KBM-7 (cell line): ENCODE data around the gene TAL1.
"Not testable (repeated sequence)": the region's sequence is repeated elsewhere in the genome, so short reads cannot be mapped to it uniquely, and the experiment has no call there.

ENCODE experiments used
- DNase-seq: peaks from one replicate; pipeline ENCODE4 v3.0.0-alpha.2; 2015
- in situ Hi-C: fragments of 300-500 bp; cut with MboI; formaldehyde crosslinking; loops from 2 replicates; pipeline ENCODE4 v1.14.3; 2020; ENCODE audit warnings: low sequenced_read_pairs, low pct_unique_long_range_greater_than_20kb, mixed read lengths

Gene TAL1

DNA sequence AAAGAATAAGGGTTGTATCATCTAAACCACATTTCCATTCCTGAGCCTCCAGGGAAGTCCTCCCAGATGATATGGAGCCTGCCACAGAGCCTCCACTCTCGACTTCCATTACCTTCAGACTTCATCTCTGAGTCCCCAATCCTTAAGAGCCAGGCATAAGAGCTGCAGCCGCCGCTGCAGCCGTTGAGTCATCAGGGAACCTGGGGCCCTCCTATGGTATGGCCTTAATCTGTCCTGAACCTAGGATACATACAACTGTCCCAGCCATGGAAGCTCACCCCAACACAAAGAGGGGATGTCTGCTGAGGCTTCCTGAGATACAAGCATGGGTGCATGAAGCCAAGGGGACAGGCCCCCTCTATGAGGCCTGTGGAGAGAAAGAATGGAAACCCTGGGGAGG is 16.3 kb downstream of the TAL1 start:
- in situ Hi-C loops, result no loop called here
- DNase-seq, result no peak

DNA sequence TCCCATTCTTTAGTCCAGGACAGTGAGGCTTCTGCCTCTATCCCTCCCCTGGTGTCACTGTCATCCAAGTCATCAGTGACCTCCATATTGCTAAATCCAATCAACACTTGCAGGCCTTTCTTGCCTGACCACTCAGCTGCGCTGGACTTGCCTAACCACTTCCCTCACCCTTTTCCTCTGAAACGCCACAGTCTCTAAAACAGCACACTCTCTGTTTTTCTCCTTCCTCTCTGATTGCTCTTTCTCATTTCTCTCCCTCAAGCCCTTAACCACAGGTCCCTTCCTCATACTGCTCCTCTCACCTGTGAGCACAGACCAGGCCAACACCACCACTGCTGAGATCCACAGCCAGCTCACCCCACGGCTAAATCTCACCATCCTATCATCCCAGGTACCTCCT is 17.5 kb downstream of the TAL1 start:
- in situ Hi-C loops, result no loop called here
- no peak for DNase-seq

DNA sequence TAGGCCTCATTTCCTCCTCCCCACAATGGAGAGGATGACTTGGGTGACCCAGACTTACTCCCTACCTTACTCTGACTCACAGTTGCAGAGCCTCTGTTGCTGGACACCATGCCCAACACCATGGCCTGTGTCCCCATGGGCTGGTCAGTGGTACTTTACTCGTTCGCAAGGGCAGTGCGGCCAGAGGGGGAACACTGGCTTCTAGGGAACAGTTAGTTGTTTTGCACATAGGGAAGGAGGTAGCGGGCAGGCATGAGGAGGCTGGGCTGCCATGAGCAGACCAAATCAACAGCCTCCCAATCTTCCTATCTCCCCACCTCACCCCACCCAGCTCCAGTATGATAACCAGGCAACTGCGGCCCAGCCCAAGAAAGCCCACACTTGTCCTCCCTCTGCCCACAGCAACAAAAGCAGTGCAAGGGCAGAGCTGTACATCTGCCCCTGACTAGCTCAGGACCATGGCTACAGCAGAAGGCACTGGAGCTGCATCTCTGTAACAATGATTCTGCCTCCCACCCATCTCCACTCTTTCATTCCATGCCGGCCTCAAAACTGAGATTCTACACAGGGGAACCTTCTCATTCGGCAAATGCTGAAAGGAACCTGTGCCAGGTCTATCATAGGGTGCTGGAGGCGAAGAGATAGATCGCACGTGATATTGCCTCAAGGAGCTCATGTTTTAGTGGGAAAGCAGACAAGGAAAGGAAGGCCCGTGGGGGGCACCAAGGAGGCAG is 18.6 kb downstream of the TAL1 start:
- in situ Hi-C loops, result no loop called here

DNA sequence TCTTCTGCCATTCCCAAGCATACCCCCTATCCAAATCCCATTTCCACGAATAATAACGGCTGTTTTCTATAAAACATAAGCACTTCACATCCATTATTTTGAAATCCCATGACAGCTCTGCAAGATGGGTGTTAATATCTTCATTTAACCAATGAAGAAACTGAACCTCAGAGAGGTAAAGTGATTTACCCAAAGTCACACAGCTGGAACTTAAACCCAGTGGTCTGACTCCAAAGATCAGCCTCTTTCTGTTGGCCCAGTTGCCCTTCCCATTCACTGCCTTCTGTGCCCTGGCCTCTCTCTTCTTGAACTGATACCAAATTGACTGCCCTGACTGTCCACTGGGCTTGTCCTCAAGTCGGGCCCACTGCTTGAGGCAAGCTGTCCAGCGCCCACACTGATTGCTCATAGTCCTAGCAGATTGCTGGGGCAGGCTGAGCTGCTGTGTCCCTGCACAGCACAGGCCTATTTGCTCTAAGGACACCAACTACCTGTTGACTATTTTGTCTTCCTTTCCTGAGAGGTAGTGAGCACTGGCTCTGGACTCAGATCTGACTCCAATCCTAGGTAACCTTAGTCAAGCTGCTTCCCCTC is 19.3 kb downstream of the TAL1 start:
- DNase-seq, result no peak
- in situ Hi-C loops, result no loop called here

More for the DNA sequence above, 18.6 kb downstream of the TAL1 start:
- no peak for DNase-seq

DNA sequence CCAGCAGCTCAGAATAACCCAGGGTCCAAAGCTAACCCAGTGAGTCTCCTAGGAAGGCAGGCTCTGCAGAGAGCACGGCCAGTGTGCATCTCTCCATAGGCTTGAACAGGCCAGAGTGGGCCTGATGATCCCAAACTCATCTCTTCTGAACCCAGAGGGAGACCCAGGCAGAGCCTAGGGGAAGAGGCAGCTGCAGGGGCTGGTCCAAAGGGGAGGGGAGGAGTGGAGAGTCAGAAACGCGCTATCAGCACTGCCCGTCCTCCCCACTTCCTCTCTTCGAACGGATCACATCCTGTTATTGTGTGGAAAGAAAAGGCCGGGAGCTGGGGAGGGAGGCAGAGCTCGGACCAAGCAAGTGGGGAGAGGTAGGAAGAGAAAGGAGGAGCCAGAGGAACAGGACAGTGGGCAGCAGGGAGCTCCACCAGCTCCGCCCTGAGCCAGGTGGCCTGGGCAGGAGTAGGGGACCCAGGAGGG is 20.2 kb downstream of the TAL1 start:
- in situ Hi-C loops, result no loop called here
- peak; percentile 87 for DNase-seq

DNA sequence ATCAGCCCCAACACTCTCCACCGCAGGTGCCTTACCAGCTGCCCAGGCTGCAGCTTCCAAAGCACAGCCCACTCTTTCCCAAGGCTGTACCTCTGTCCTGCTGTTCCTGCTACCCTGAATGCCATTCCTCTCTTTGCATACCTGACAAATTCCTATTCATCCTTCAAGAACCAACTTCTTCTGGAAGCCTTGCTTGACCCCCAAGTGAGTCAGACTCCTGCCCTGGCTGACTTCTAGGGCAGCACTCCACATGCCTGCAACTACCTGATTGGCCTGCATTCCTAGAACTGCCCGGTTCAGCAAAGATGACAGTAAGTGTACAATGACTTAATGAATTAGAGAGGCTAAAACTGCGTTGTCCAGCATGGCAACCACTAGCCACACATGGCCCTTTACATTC is 21.4 kb downstream of the TAL1 start:
- no peak for DNase-seq
- in situ Hi-C loops, result no loop called here

DNA sequence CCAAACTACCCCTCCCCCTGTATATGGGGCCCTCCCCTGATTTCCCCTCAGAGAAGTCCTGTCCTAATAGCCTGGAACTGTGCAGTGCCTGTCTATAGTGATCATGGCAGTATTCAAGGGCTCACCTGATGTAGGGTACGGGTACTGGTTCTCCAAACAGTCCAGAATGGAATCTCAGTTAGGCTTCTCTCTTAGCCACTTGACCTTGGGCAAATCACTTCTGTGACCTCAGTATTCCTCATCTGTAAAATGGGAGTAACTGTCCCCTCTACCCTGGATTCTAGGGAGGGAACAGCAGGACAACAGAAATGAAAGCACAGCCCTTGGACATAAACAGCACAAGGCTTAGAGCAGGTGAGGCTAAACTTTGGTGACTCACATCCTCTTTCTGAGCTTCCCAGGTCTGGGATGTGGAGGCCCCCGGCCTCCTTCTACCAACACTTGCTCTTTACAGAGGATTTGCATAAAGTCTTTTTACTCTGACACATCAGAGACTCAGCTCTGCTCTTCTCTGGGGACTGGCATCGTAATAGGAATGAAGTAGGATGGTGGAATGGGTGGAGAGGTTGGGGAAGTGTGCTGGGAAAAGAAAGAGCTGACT is 22.2 kb downstream of the TAL1 start:
- DNase-seq, result no peak
- in situ Hi-C loops, result no loop called here

DNA sequence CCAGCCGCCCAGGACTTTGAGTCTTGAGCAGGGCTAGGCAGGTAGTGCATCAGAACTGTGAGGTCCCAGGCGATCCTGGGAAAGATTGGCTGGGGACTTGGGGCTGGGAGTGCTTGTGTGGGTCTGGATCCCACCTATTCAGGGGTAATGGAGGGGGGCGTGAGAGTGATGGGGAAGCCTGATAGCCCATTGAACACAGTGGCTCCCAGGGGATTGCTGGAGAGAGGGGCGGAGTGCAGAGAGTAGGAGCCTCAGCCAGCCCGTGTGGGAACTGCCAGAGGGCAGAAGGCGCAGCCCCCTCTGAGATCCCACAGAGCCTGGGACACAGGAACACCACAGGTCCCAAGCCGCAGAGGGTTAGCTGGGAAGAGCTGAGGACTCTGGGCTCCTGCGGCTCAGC is 22.9 kb downstream of the TAL1 start:
- no peak for DNase-seq
- in situ Hi-C loops, result no loop called here

DNA sequence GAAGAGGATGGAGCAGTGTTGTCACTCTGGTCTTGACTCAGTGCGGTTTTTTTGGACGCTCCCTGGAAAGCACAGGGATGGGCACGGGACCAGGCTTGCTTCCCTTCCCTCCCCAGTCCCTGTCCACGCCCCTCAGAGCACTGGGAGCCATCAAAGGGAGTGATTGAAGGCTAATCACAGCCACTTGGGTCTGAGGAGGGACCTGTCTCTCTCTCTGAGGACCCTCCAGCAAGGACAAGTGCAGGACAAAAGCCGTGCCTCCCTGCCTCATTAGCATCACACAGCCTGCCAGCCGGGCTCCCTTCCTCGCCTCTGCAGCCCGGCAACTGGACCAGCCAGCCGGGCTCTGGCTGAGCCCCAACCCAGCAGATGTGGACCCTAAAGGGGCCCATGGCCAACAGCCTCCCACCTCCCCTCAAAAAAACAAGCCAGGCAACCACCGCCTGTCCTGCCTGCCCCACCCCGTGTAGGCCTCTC is 23.6 kb downstream of the TAL1 start:
- in situ Hi-C loops, result no loop called here
- DNase-seq, result no peak

DNA sequence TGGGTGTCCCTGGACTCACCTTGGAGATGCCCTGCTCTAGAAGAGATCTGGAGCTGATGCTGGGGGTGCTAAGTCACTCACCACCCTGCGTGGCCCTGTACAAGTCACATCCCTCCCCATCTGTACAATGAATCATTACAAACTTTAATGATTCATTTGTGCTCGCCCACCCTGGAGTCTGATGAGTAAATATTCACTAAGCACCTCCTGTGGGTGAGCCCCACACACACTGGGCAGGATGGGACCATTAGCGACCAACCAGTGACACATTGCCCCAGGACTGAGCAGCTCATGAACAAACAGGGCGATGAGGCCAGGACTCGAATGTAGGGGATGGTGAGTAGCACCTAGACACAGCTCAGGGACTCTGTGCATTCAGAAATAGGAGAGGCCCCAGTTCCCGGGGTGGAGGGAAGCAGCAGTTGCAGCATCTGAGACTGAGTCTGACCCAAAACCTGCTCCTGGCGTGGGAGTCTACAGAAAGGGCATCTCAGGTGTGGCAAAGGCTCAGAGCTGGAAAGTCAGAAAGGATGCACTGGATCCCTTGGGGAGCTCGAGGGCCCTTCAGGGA is 24.1 kb downstream of the TAL1 start:
- in situ Hi-C loops, result no loop called here
- no peak for DNase-seq

DNA sequence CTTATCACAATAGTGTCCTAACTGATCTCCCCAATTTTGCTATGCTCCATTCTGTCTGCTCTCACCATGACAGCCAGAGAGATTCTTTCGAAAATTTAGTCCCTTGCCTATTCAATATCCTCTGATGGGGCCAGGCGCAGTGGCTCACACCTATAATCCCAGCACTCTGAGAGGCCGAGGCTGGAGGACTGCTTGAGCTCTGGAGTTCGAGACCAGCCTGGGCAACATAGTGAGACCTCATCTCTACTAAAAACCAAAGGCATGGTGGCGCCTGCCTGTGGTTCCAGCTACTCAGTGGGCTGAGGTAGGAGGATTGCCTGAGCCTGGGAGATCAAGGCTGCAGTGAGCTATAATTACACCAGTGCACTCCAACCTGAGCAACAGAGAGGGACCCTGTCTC is 26.1 kb downstream of the TAL1 start:
- in situ Hi-C loops, result no loop called here
- DNase-seq, result no peak

DNA sequence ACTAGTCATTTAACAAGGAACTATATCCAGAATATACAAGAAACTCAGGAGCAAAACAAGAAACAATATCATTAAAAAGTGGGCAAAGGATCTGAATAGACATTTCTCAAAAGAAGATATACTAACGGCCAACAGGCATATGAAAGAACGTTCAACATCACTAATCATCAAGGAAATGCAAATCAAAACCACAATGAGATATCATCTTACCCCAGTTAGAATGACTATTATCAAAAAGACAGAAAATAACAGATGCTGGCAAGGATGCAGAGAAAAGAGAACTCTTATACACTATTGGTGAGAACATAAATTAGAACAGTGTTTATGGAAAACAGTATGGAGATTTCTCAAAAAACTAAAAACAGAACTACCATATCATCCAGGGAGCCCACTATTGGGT is 28.5 kb downstream of the TAL1 start:
- DNase-seq, in situ Hi-C loops: not testable (repeated sequence)

DNA sequence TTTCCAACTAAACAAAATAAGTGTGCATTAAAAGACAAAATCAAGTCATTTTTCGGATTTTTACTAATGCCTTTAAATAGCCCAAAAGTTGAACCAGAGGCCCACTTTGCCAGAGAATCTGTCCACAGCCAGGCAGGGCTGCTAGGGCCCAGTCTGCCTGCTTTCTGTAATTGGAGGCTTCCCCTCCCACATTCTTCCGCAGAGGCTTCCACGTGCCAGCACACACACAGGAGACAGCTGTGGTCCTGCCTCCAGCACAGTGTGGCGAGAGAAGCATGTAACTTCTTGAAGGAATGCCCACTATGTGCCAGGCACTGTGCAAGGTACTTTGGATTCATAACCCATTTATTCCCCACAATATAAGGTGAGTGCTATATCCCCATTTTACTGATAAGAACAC is 30.8 kb downstream of the TAL1 start:
- in situ Hi-C loops, result no loop called here
- no peak for DNase-seq

DNA sequence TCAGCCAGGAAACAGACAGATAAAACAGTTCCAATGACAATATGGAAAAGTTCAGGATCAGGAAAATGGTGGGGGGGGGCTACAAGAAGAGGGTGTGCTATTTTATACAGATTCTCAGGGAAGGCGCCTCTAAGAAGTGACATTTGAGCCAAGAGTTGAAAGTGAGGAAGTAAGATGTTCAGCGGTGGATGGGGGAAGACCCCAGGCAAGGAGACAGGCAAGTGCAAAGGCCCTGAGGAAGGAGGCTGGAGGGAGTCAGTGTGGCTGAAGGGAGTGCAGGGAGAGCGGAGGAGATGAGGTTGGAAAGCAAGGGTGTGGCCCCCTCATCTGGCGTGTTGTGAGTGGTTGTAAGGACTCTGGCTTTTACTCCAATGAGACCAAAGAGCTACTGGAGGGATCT is 33.8 kb downstream of the TAL1 start:
- in situ Hi-C loops, result loop anchor here (25.0 kb wide), 1 partner anchor 514 kb away; no protein-coding TSS in a partner anchor
- DNase-seq, result no peak

DNA sequence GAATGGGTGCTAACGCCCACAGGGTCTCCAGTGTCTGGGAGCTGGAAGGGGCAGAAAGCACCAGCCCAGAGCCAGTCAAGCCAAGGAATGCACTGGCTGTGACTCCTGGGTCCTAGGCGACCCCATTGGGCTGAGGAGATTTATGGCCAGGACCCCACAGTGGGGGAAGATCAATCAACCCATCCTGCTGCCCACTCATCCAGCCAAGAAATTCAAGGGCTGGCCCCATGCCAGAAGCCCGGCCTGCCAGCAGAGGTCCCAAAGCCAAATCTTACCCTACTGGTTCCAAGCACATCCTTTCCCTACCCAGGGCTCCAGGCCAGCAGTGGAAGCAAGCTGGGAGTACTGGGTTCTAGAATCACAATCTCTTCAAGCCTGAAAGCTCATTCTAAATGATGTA is 35.4 kb downstream of the TAL1 start:
- DNase-seq, result no peak
- in situ Hi-C loops, result loop anchor here (25.0 kb wide), 1 partner anchor 516 kb away; no protein-coding TSS in a partner anchor

DNA sequence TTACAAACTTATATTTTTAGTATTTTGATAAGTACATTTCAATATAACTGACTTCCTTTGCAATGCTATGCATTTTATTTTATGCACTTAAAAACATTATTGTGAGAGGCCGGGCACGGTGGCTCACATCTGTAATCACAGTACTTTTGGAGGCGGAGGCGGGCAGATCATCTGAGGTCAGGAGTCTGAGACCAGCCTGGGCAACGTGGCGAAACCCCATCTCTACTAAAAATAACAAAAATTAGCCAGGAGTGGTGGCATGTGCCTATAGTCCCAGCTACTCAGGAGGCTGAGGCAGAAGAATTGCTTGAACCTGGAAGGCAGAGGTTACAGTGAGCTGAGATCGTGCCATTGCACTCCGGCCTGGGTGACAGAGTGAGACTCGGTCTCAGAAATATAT is 36.0 kb downstream of the TAL1 start:
- in situ Hi-C loops, result loop anchor here (25.0 kb wide), 1 partner anchor 516 kb away; no protein-coding TSS in a partner anchor
- DNase-seq, result not testable (repeated sequence)

DNA sequence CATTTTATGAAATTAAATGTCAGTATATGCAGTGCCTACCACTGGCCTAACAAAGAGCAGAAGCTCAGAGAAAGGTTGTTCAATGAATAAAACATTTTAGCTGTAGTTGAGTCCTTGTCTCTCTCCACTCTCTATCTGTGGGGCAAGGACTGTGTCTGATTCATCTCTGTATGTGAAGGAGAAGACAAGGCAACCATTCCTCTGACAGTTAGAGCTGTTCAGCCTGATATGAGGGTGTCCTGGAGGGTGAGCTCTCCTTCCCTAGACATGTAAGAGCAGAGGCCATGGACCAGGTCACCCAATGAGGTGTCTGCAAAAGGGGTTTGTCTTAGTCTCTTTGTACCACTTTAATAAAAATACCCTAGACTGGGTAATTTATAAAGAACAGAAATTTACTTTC is 37.7 kb downstream of the TAL1 start:
- in situ Hi-C loops, result loop anchor here (25.0 kb wide), 1 partner anchor 518 kb away; no protein-coding TSS in a partner anchor

DNA sequence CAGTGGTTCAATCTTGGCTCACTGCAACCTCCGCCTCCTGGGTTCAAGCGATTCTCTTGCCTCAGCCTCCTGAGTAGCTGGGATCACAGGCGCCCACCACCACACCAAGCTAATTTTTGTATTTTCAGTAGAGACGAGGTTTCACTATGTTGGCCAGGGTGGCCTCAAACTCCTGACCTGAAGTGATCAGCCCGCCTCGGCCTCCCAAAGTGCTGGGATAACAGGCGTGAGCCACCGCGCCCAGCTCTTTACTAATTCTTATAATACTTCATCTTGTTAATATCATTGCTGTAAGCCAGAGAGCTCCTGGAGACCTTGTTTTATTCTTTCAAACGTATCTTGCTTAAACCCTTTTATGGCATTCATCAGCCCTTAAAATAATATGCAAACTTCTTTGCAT is 38.5 kb downstream of the TAL1 start:
- not testable (repeated sequence) for DNase-seq
- in situ Hi-C loops, result loop anchor here (25.0 kb wide), 1 partner anchor 519 kb away; no protein-coding TSS in a partner anchor

More for the DNA sequence above, 37.7 kb downstream of the TAL1 start:
- DNase-seq, result no peak

DNA sequence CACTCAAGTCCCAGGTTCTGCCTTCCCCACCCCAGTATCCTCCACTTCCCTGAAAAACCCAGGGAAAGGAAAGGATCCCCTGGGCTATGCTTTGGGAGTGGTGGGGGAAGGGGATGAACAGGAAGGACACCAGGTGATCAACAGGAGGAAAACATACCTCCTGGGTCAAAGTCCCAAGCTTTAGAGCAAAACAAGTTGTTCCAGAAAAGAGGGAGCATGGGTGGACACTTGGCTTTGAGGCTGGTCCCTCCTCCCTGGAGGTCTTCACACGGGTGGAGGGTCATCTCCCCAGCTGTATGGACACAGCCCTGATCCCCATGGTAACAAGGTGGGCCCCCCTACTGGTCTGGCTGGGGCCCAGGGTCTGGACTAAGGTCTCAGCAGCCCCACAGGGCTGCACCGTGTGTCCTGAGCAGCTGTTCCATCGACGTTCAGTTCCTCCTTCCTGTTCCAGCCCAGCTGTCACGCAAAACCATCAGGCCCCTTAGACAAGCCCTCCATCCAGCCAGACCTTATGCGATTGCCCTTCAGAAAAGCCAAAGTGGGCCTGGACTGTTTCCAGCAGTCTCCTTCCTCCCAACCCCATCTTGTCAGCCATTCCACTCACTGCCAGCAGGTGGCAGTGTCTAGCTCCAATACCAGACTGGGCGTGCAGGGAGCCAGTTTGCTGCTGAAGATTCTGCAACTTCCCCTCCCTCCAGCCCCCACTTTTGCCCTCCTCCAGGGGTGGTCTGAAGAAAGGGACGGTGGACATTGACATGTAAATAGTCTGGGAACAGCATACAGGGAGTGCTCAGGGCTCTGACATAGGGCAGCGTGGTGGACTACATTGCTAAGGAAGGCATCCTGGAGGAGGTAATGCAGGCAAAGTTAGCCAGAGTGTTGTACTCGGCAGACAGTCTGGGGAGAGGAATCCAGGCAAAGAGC is 39.3 kb downstream of the TAL1 start:
- in situ Hi-C loops, result loop anchor here (25.0 kb wide), 1 partner anchor 520 kb away; no protein-coding TSS in a partner anchor

More for the DNA sequence above, 39.3 kb downstream of the TAL1 start:
- DNase-seq, result peak; percentile 90
